HG02938 (cell line): ENCODE results near the gene KIR3DL2.
"Not testable (repeated sequence)": the region's sequence is repeated elsewhere in the genome, so short reads cannot be mapped to it uniquely, and the experiment has no call there.

ENCODE experiments used
- ATAC-seq: cut with Tn5 transposase; IDR thresholded peaks from one replicate; pipeline ENCODE4 v1.9.1; 2021; ENCODE audit warnings: mild to moderate bottlenecking, moderate library complexity; ENCODE audit not compliant: unreplicated experiment

KIR3DL2 gene

GRCh38 chr19:54850061-54850640 lies at the start of gene KIR3DL2:
Gene KIR3DL2, plus strand, starts transcription at chr19:54850443. Its CDS starts 33 bp downstream, at chr19:54850476.
- ATAC-seq = not testable (repeated sequence)

- no peak for ATAC-seq
Measured at GRCh38 chr19:54803410-54803809, 46.8 kb upstream of the KIR3DL2 start, which contains the start of gene KIR2DL4. Gene KIR2DL4, plus strand, starts transcription at chr19:54803610. Its CDS starts 42 bp downstream, at chr19:54803652.

DNA sequence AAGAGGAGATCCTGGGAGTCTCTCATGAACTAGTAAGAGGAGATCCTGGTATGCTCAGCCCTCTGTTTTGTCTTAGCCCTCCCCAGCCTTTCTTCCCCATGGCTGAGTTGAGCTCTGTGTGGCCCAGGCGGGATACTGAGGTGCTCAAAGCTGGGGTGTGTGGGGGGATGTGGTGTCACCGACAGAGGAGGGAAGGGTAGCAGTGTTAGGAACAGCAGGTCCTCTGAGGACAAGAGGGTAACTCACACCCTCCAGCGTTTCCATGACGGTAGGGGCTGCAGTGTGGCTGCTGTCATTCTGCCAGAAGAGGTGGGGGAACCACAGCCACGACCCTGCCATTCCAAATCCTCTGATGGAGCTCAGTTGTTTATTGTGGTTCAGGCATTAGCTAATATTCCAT lies 46.1 kb upstream of the KIR3DL2 start:
- ATAC-seq = no peak

DNA sequence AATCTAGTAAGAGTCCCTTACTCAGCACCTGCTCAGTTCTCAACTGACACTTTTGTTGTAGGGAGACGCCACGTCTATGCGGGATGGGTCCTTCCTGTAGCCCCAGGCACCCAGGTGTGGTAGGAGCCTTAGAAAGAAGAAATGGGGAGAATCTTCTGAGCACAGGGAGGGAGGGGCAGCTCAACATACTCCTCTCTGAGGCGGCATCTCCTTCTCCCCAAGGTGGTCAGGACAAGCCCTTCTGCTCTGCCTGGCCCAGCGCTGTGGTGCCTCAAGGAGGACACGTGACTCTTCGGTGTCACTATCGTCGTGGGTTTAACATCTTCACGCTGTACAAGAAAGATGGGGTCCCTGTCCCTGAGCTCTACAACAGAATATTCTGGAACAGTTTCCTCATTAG lies 45.7 kb upstream of the KIR3DL2 start:
- no peak for ATAC-seq

DNA sequence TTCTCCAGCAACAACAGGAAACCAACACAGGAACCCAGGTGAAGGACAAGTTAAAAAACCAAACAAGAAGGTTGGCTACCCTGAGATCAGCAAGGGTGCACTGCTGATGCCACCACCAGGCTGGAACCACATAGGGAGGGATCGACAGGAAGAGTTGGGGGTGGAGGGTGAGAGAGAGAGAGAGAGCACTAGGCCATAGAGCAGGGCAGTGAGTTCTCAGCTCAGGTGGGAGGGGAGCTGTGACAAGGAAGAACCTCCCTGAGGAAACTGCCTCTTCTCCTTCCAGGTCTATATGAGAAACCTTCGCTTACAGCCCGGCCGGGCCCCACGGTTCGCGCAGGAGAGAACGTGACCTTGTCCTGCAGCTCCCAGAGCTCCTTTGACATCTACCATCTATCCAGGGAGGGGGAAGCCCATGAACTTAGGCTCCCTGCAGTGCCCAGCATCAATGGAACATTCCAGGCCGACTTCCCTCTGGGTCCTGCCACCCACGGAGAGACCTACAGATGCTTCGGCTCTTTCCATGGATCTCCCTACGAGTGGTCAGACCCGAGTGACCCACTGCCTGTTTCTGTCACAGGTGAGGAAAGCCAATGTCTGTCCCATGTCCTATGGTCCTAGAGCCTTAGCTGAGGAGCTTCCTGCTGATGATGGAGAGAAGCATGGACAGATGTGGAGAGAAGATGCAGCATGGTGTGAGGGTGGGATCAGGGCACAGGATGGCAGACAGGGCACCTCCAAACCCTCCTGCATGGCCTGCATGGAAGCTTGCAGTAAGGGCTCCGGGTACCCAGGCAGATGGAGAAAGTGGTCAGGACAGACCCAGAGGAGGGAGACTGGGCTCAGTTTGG lies 44.4 kb upstream of the KIR3DL2 start:
- ATAC-seq = no peak

- ATAC-seq = no peak
Measured at GRCh38 chr19:54806516-54806838, 43.8 kb upstream of the KIR3DL2 start.

DNA sequence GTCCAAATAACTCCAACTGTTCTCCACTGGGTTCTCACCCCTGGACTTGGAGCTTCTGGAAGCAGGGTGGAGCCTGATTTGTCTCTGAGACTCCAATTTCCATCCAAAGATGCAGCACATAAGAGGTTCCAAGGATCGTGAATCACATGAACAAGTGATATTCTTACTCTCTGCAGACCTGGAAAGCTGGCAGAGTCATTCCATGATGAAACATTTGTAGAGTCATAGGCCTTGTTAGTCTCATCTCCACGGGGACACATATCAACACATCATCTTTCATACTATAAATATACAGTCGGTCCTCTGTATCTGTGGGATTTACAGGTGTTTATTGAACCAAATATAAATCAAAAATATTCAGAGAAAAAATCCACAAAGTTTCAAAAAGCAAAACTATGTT lies 35.7 kb upstream of the KIR3DL2 start:
- ATAC-seq = not testable (repeated sequence)

DNA sequence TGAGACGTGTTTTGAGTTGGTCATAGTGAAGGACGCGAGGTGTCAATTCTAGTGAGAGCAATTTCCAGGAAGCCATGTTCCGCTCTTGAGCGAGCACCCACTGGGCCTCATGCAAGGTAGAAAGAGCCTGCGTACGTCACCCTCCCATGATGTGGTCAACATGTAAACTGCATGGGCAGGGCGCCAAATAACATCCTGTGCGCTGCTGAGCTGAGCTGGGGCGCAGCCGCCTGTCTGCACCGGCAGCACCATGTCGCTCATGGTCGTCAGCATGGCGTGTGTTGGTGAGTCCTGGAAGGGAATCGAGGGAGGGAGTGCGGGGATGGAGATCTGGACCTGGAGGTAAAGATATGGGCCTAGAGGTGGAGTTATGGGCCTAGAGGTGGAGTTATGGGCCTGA lies 34.0 kb upstream of the KIR3DL2 start, which contains the start of gene KIR3DL1:
Gene KIR3DL1 (plus strand): TSS at position 218 of the 400 bp plus-strand sequence.
- not testable (repeated sequence) for ATAC-seq

DNA sequence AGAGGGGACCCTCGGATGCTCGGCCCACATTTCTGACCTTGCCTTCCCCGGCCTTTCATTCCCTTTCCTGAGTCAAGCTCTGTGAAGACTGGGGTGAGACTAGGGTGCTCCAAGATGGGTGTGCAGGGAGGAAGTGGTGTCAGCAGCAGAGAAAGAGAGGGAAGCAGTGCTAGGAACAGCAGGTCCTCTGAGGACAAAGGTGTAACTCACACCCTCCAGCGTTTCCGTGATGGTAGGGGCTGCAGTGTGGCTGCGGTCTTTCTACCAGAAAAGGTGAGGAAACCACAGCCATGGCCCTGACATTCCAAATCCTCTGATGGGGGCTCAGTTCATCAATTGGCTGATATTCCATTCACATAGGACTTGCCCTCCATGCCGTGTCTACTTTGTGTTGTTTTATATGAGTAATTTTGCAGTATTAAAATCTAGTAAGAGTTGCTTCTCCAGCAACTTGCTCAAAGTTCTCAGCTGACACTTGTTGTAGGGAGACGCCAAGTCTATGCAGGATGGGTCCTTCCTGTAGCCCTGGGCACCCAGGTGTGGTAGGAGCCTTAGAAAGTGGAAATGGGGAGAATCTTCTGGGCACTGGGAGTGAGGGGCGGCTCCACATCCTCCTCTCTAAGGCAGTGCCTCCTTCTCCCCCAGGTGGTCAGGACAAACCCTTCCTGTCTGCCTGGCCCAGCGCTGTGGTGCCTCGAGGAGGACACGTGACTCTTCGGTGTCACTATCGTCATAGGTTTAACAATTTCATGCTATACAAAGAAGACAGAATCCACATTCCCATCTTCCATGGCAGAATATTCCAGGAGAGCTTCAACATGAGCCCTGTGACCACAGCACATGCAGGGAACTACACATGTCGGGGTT lies 32.3 kb upstream of the KIR3DL2 start:
- no peak for ATAC-seq

- not testable (repeated sequence) for ATAC-seq
Measured at GRCh38 chr19:54824416-54824815, 25.8 kb upstream of the KIR3DL2 start.

GRCh38 chr19:54825326-54825725 lies 24.9 kb upstream of the KIR3DL2 start:
- ATAC-seq = not testable (repeated sequence)

GRCh38 chr19:54828064-54828463 lies 22.2 kb upstream of the KIR3DL2 start:
- not testable (repeated sequence) for ATAC-seq

DNA sequence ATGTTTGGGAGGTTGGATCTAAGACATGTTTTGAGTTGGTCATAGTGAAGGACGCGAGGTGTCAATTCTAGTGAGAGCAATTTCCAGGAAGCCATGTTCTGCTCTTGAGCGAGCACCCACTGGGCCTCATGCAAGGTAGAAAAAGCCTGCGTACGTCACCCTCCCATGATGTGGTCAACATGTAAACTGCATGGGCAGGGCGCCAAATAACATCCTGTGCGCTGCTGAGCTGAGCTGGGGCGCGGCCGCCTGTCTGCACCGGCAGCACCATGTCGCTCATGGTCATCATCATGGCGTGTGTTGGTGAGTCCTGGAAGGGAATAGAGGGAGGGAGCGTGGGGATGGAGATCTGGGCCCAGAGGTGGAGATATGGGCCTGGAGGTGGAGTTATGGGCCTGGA lies 17.7 kb upstream of the KIR3DL2 start, which contains the start of gene KIR2DS4:
Gene KIR2DS4 (plus strand): TSS at position 181 of the 400 bp plus-strand sequence.
- not testable (repeated sequence) for ATAC-seq

DNA sequence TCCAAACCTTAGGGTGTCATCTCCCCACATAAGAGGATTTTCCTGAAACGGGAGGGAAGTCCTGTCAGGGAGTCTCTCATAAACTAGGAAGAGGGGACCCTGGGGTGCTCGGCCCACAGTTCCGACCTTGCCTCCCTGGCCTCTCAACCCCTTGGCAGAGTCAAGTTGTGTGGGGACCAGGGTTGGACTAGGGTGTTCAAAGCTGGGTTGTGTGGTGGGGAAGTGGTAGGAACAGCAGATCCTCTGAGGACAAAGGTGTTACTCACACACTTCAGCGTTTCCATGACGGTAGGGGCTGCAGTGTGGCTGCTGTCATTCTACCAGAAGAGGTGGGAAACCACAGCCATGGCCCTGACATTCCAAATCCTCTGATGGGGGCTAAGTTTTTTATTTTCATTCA lies 15.1 kb upstream of the KIR3DL2 start:
- ATAC-seq = not testable (repeated sequence)

GRCh38 chr19:54837522-54837921 lies 12.7 kb upstream of the KIR3DL2 start:
- ATAC-seq = not testable (repeated sequence)

DNA sequence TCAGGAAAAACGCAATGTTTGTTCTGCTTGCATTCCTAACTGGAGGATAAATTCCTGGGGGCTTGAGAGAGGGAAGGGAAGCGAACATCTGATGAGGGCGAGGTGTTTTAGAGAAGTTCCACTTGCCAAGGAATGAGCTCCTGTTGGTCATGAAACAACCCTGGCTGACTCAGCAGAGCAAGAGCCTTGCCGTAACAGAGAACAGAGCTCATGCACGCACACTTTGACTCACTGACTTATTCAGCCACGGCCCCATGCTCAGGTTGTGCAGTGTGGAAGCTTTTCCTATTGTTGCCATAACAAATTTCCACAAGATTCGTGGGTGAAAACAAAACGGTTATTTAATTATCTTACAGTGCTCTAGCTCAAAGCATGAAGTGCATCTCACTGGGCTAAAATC lies 7.1 kb upstream of the KIR3DL2 start:
- ATAC-seq = not testable (repeated sequence)

DNA sequence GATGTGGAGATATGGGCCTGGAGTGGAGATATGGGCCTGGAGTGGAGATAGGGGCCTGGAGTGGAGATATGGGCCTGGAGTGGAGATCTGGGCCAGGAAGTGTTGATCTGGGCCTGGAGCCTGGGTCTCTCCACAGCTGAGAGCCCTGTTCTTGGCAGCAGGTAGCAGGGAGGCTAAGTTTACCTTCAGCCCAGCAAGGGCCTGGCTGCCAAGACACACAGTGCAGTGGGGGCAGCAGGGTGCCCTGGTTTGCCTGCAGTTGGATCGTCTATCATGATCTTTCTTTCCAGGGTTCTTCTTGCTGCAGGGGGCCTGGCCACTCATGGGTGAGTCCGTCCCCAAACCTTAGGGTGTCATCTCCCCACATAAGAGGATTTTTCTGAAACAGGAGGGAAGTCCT lies 687 bp downstream of the KIR3DL2 start:
- ATAC-seq = no peak

- no peak for ATAC-seq
Measured at GRCh38 chr19:54851353-54851752, 1.1 kb downstream of the KIR3DL2 start.

DNA sequence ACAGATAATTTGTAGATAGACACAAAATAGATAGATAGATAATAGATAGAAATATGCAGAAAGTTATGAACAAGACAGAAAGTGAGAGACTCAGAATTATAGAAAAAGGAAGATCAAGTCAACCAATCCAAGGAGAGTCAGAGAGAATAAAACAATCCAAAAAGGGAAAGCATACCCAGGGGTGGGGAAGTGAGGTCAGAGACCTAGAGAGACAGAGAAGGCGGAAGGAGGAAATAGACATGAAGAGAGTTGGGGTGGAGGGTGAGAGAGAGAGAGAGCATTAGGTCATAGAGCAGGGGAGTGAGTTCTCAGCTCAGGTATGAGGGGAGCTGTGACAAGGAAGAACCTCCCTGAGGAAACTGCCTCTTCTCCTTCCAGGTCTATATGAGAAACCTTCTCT lies 5.0 kb downstream of the KIR3DL2 start:
- ATAC-seq = not testable (repeated sequence)

DNA sequence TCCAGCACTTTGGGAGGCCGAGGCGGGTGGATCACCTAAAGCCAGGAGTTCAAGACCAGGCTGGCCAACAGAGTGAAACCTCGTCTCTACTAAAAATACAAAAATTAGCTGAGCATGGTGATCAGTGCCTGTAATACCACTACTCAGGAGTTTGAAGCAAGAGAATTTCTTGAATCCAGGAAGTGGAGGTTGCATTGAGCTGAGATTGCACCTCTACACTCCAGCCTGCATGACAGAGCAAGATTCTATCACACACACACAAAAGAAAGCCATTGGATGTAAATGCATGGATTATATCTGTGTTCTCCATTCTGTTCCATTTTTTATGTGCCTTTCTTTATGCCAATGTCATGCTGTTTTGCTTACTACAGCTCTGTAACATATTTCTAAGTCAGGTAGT lies 8.2 kb downstream of the KIR3DL2 start:
- ATAC-seq = not testable (repeated sequence)

DNA sequence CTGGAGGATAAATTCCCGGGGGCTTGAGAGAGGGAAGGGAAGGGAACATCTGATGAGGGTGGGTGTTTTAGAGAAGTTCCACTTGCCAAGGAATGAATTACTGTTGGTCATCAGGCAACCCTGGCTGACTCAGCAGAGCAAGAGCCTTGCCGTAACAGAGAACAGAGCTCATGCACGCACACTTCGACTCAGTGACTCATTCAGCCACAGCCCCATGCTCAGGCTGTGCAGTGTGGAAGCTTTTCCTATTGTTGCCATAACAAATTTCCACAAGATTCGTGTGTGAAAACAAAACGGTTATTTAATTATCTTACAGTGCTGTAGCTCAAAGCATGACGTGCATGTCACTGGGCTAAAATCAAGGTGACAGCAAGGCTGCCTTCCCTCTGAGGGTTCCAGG lies 9.2 kb downstream of the KIR3DL2 start:
- not testable (repeated sequence) for ATAC-seq
